GM18508 (cell line): Measurements from ENCODE around the gene VILL.
"Not testable (repeated sequence)": the region's sequence is repeated elsewhere in the genome, so short reads cannot be mapped to it uniquely, and the experiment has no call there.

ENCODE experiments used
- ATAC-seq: cut with Tn5 transposase; IDR thresholded peaks from one replicate; pipeline ENCODE4 v1.9.1; 2021; ENCODE audit warnings: moderate number of reproducible peaks; ENCODE audit not compliant: insufficient read depth, unreplicated experiment

VILL gene

DNA sequence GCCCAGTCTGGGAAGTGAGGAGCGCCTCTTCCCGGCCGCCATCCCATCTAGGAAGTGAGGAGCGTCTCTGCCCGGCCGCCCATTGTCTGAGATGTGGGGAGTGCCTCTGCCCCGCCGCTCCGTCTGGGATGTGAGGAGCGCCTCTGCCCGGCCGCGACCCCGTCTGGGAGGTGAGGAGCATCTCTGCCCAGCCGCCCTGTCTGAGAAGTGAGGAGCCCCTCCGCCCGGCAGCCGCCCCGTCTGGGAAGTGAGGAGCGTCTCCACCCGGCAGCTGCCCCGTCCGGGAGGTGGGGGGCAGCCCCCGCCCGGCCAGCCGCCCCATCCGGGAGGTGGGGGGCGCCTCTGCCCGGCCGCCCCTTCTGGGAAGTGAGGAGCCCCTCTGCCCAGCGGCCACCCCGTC lies 62.7 kb downstream of the VILL start:
- not testable (repeated sequence) for ATAC-seq

DNA sequence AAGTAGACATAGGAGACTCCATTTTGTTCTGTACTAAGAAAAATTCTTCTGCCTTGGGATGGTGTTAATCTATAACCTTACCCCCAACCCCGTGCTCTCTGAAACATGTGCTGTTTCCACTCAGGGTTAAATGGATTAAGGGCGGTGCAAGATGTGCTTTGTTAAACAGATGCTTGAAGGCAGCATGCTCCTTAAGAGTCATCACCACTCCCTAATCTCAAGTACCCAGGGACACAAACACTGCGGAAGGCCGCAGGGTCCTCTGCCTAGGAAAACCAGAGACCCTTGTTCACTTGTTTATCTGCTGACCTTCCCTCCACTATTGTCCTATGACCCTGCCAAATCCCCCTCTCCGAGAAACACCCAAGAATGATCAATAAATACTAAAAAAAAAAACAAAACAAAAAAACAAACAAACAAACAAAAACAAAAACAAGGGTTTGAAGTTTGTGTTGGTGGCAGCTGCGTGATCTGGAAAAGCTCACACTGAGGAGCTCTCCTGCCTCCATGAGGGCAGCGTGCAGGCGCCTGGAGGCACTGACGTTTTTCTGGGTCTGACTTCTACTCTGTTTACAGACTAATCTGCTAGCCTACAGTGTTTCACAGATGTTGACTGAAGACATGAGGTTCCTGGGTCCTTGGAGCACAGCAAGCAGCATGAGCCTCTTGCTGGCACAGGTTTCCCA lies 63.4 kb downstream of the VILL start:
- ATAC-seq = not testable (repeated sequence)

DNA sequence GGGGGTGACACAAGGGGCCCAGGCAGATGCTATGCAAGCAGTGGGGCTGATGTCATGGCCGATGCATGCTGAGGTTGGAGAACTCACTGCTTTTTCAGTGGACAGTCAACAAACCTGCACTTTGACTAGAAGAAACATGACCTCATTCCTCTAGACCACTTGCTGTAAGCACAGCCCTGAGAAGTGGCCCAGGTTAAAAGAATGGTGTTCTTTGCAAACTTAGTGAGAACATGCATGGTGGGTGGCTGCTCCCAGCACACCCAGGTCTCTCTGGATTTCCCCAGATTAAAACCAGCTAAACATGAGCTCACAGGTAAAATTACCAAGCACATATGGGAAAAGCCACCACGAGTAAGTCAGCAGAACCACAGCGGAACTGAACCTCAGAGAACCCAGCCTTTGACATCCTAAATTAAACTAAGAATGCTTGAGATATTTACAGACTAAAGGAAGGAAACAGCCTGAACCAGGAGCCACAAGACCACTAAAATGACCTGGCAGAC lies 64.0 kb downstream of the VILL start:
- ATAC-seq = no peak
